GM12873 (cell line): ENCODE measurements around the gene LZTS2.

Experiments used
- TF ChIP-seq, protein P1 (sequence below): IDR thresholded peaks from 2 replicates; pipeline ENCODE4 v1.5.1; 2012; ENCODE audit warnings: low read depth, mild to moderate bottlenecking, moderate library complexity, low read length, control low read depth; ENCODE audit not compliant: insufficient read depth; ENCODE audit errors: missing control alignments

The LZTS2 gene

DNA sequence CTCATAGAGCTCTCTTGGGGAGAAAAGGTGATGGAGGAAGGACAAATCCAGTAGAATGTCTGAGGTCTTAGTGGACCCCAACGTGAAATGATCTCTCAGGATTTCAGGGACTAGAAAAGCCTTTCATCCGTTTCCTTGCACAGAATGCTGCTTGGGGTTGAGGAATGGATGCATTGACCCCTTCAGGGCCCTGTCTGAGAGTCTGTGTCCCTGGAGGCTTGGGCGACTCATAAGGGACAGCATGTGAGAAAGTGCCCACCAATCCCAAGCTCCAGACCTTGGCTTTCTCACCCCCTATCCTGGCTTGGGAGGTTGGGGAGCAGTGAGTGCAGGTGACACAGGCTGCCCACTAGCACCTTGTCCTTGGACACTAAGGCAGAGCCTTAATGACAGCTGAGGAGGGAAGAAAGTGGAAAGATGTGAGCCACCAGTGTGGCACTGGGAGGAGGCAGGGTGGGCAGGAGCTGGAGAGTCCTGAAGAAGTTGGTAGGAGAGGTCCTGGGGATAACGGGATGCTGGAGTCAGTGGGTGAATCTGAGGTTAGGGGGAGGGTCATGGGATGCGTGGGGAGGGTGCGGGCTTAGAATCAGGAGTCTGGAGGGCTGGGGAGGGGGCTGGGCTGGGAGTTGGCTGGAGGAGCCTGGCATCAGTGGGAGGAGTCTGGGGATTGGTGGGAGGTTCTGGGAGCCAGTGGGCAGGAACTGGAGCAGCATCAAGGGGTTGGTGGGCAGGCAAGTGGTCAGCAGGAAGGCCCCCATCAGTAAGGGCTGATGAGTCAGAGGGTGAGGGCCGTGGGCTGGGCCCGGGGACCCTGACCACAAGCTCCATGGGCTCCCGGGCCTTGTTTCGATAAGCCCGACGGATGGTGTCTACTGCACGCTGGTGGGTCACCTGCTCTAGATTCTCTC, 8.6 kb downstream of the LZTS2 start:
- TF ChIP-seq, protein P1, sequence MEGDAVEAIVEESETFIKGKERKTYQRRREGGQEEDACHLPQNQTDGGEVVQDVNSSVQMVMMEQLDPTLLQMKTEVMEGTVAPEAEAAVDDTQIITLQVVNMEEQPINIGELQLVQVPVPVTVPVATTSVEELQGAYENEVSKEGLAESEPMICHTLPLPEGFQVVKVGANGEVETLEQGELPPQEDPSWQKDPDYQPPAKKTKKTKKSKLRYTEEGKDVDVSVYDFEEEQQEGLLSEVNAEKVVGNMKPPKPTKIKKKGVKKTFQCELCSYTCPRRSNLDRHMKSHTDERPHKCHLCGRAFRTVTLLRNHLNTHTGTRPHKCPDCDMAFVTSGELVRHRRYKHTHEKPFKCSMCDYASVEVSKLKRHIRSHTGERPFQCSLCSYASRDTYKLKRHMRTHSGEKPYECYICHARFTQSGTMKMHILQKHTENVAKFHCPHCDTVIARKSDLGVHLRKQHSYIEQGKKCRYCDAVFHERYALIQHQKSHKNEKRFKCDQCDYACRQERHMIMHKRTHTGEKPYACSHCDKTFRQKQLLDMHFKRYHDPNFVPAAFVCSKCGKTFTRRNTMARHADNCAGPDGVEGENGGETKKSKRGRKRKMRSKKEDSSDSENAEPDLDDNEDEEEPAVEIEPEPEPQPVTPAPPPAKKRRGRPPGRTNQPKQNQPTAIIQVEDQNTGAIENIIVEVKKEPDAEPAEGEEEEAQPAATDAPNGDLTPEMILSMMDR = no peak

DNA sequence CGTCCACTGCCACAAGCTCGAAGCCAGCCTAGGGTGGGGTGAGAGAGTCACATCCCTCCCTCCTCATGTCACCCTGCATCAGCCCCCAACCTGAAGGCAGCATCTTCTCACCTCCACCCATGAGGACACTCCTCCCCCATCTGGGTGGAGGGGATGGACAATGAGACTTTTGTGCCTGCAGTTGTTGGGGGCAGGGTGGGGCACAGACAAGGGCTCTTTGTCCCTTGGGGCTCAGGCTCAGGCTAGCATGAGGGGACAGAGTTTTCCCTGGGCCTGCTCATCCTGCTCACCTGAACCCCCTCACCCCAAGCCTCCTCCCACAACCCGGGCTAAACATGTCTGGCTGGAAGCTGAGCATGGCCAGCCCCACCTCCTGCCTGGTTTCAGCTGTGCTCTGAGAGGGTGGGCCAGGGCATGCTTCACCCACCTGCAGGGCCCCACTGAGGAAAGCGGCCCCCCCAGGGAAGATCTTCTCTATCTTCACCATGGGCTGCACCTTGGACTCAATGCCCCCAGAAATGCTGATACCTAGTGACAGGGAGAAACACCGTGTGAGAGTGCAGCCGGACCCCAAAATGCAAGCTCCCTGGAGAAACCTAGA, 9.3 kb downstream of the LZTS2 start:
- TF ChIP-seq, protein P1 = no peak

DNA sequence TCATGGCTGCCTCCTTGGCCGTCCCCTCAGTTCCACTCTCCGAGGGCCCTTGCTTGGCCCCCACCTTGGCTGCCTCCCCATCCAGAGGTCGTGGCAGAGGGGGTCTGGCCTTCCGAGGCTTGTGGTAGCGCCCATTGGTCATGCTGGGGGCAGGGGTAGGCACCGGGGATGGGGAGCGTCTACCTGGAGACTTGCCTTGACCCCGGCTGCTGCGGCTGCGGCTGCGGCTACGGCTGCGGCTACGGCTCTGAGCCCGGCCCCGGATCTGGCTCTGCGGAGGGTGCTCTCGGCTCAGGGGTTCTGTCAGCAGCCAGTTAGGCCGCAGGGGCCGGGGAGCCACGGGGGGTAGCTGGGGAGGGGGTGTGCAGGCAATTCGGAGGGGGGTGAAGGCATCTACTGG, 10.7 kb downstream of the LZTS2 start:
- TF ChIP-seq, protein P1 = no peak

DNA sequence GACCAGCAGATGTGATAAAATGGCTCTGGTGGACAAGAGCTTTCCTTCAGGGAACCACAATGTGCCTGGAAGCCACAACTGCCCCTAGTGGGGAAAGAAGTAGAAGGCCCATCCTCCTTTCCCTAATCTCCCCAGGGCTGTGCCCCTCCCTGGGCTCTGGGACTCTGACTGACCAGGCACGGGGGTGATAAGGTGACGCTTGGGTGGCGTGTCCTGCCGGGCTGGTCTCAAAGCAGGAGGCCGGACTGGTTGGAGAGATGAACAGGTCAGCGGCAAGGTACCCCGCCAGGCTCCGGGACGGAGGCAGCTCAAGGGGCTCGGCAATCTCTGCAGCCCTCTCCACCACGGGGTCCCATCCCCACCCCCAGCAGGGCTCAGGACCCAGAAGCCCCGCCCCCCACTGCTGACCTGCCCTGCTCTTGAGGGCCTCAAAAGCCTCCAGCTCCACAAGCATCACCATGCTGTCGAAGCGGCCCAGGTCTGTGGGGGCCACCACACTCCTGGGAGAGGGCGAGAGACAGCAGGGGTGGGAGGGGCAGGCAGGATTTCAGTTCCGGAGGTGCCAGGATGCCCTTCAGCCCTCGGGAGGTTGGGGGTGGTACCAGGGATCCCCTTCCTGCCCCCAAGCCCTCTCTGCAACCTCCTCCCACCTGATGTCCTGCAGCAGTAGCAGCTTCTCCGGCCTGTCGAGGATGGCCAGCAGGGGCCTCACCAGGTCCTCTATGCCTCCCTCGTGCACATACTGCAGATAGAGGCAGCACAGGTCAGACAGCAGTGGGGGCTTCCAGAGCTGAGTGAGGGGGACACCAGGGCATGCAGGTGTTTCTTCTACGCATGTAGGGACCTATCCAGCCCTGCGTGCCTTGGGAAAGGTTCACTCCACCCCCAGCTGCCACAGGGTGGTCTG, 12.2 kb downstream of the LZTS2 start:
- TF ChIP-seq, protein P1 = peak; percentile 30

DNA sequence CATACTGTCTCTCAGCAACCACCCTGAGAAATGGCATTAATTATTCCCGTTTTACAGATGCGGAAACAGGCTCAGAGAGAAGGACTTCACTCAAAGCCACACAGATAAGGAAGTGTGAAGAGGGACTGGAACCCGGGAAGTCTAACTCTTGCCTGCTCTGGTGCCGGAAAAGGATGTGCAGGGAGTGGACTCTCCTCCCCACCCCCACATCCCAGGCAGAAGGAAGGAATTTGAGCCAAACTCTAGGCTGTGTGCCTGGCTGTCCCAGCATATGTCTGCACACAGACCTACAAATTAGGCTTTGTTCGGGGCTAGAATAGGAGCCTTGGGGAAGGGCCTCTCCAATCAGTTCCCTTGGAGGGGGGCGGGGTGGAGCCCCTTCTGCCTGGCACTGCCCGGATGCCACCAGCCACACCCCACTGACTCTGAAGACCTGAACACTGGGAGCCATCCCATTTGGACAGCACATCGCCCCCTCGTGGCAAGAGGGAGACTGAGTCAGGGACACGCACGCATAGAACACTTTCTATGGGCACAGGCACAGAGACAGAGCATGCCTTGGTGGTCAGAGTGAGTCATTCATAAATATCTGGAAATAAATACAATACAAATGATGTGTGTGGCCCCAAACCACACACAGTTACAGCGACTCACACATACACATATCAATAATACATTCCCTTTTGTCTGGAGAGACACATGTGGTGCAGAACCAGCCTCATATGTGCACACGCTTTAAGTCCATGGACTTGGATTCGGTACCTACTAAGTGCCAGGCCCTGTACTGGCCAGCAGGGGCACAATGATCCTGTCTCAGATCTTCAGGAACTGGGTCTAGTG, 13.1 kb downstream of the LZTS2 start:
- TF ChIP-seq, protein P1 = peak; percentile 73

DNA sequence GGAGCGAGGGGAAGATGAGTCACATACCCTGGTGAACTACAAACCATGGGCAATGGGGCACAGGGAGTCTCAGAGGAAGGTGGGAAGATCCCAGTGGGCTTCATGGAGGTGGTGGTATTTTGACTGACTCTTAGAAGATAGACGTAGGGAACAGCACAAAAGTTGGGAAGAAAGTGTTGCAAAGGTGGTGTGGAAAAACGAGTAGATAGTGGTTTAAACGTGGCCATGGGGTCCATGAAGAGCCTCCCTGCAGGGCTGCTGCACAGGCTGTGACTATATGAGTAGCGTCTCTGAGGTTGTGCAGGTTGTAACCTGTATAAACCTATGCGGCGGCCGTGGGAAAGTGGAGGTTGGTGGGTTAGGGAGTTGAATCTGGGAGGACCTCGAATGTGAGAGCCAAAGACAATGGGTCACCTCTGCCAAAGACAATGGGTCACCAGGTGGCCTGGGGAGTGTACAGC, 13.8 kb downstream of the LZTS2 start:
- TF ChIP-seq, protein P1 = no peak
